Heart left ventricle (tissue), 13 donors: ENCODE results near the gene SEC14L2.

Experiments
- CTCF ChIP-seq, 12 donors: fragments of 200-600 bp; sonication (generic) in 4 of 12; IDR thresholded peaks; one replicate each; pipeline versions ENCODE4 v1.5.0 to v1.8.0; 2018 to 2022; ENCODE audit warnings: antibody characterized with exemption in 12 of 12, mild to moderate bottlenecking in 5 of 12
- POLR2A ChIP-seq, 2 donors: fragments of 450-650 bp; IDR thresholded peaks; one replicate each; pipeline ENCODE4 v1.6.1; 2017; ENCODE audit warnings: antibody characterized with exemption in 2 of 2, mild to moderate bottlenecking in 2 of 2, moderate library complexity in 2 of 2
- donor health status: ischemic (EF 13 %, LVEDD 7.1; RV severe dilation, severe dysfunction).
- donor health status: DM: no; HTN: yes; CAD: no.
- donor health status: DM: no; HTN: no; CAD: no.
- donor health status: ischemic (EF 25% LVEDD 6.9; RV normal size, moderate dysfunction).
- donor health status: ischemic (EF 25% LVEDD 5.7; RV mildly dilated, moderate dysfunction).
- donor health status: ischemic (EF 35%, LVEDD 5.7; RV mildly dilated, moderate dysfunction).
- donor health status: nonischemic (EF 11% LVEDD 7.7; RV severe dilation, severe dysfunction).
- donor health status: DM: yes; HTN: yes; CAD: no.
- donor health status: PGD.
- donor health status: ischemic (EF 29% LVEDD 5.4; RV normal size, mild dysfunction).
- donor health status: nonischemic (EF 23%, LVEDD 6.1; RV moderate dilation, normal function).

- TF ChIP-seq POLR2A (IDR thresholded peaks at IDR 0.05) (no peak), CTCF (IDR thresholded peaks at IDR 0.05) (peak; percentile 48 to 77 (median 62))
Observed at GRCh38 chr22:30444632-30445437, 48.0 kb downstream of the SEC14L2 start.
